Hepatic stellate cell (primary cell): ENCODE results near the gene ZBTB8OS.

Source experiments
- DNase-seq: peaks from one replicate; pipeline ENCODE4 v3.0.0; 2011; ENCODE audit warnings: low spot score

ZBTB8OS gene

GRCh38 chr1:32611859-32612188, 38.5 kb downstream of the ZBTB8OS start:
- no peak for DNase-seq

- DNase-seq = no peak
These were observed 41.2 kb downstream of the ZBTB8OS start for GRCh38 chr1:32609180-32609579.

DNA sequence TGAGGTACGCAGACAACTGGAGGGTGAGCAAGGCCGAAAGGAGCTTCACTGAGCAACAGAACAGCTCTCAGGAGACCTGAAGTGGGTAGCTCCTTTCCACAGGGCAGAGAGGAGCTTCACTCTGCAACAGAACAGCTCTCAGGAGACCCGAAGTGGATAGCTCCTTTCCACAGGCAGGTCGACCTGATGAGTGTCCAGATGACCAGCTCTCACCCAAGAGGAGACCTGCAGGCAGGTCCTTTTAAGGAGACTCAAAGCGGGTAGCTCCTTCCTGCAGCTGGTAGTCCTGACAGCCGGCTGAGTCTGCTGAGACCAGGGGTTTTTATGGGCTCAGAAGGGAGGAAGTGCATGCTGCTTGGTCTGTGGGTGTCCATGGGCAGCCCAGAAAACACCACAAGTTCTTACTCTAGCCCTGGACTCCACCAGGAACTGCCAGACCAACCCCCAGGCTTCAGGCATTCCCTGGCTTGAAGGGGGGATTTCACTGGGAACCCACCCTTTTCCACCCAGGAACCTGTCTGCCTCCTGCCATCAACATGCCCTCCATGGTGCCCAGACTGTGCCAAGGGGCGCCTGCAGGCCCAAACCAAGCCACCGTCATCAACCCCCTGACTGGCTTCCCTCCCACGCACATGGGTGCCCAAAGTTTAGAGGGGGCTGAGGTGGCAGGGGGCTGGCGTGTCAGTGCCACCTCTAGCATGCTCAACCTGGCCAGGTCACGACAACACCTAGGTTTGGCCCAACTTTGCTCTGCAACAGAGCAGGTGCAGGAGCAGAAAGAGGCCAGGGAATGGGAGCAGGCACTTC, 43.6 kb downstream of the ZBTB8OS start:
- no peak for DNase-seq

DNA sequence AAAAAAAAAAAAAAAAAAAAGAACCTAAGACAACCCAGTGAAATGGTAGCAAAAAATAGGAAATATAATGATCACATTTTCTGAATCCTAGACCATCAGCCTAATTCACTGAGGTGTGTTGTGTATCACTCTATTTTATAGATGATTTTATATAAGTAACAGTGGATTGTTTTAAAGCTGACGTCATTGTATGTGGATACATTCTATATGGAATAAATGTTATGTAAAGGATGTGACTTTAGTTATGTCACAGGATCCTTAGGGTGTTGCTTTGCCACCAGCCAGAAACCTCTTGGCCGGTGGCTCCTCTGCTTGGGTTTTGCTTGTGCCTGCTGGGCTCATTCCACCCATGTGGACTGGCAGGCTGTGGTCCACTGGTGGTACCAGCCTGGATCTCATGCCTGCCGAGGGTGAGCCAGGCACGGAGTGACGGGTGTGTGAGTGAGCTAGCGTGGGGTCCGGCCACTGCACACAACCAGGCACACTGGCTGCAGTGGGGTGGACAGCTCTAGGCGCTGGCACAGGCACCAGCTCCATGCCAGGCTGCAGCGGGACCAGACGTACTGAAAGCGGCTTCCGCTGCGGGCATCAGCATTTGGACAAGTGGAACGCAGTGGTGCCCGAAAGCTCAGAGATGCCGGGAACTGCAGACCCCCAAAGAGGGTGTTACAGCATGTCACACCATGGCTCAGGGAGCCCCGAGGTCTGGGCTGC, 44.5 kb downstream of the ZBTB8OS start:
- no peak for DNase-seq

DNA sequence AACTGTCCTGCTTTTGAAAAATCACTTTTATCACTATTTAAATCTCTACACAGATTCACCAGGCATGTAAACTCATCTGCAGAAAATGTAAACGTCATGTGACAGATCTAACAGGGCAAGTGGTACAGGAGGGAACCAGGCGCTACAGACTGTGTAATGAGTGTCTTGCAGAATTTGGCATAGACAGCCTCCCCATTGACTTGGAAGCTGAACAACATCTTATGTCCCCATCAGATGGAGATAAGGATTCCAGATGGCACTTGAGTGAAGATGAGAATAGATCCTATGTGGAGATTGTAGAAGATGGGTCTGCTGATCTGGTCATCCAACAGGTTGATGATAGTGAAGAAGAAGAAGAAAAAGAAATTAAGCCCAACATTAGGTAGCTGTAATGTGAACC, 50.3 kb downstream of the ZBTB8OS start:
- DNase-seq = no peak

- no peak for DNase-seq
These were observed 57.4 kb downstream of the ZBTB8OS start for GRCh38 chr1:32592943-32593342.

- no peak for DNase-seq
These were observed 69.9 kb downstream of the ZBTB8OS start for GRCh38 chr1:32580348-32581017.
